HG03135 (cell line): ENCODE results near the gene IFNLR1.
"Not testable (repeated sequence)": the region's sequence is repeated elsewhere in the genome, so short reads cannot be mapped to it uniquely, and the experiment has no call there.

Experiments used
- ATAC-seq: cut with Tn5 transposase; IDR thresholded peaks from one replicate; pipeline ENCODE4 v1.9.1; 2021; ENCODE audit warnings: mild to moderate bottlenecking, moderate library complexity; ENCODE audit not compliant: unreplicated experiment

Gene IFNLR1

GRCh38 chr1:24186993-24187790 lies at the start of gene IFNLR1:
Gene IFNLR1, minus strand, starts transcription at chr1:24187289. Its CDS starts 41 bp downstream, at chr1:24187248.
- no peak for ATAC-seq

GRCh38 chr1:24235921-24236788 lies 49.1 kb upstream of the IFNLR1 start:
- ATAC-seq, result no peak

GRCh38 chr1:24233684-24234600 lies 46.9 kb upstream of the IFNLR1 start:
- no peak for ATAC-seq

GRCh38 chr1:24231701-24232100 lies 44.6 kb upstream of the IFNLR1 start:
- ATAC-seq, result no peak

DNA sequence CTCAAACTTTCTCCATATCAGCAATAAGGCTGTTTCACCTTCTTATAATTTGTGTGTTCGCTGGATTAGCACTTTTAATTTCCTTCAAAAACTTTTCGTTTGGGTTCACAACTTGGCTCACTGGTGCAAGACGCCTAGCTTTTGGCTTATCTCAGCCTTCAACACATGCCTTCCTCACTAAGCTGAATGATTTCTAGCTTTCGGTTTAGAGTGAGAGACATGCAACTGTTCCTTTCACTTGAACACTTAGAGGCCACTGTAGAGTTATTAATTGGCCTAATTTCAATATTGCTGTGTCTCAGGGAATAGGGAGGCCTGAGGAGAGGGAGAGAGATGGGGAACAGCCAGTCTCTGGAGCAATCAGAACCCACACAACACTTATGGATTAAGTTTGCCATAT lies 41.2 kb upstream of the IFNLR1 start:
- ATAC-seq, result peak; percentile 67

DNA sequence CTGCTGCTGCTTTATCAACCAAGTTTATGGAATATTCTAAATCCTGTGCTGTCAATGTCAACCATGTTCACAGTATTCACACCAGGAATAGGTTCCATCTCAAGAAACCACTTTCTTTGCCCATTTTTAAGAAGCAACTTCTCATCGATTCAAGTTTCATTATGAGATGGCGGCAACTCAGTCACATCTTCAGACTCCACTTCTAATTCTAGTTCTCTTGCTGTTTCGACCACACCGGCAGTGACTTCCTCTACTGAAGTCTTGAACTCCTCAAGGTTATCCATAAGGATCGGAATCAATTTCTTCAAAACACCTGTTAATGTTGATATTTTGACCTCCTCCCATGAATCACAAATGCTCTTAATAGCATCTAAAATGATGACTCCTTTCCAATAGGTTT lies 39.7 kb upstream of the IFNLR1 start:
- ATAC-seq, result no peak

- no peak for ATAC-seq
Measured at GRCh38 chr1:24224761-24225160, 37.7 kb upstream of the IFNLR1 start.

DNA sequence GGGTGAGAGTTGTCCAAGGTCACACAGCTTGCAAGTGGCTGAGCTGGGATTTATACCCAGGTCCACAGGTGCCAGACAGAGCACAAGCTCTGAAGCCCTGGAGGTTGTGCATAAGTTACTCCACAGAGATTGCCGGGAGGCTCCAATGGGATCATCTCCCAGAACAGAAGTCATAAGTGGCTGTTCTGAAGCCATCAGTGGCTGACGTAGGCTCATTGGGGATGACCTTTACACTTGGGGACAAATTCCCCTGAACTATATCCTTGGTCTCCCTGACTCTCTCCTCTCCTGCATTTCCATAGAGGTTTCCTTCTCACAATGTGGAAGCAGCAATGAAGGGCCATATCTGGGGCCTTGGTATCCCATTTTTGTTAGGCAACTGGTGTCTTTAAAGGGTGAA lies 37.0 kb upstream of the IFNLR1 start:
- no peak for ATAC-seq

- no peak for ATAC-seq
Measured at GRCh38 chr1:24222793-24223192, 35.7 kb upstream of the IFNLR1 start.

DNA sequence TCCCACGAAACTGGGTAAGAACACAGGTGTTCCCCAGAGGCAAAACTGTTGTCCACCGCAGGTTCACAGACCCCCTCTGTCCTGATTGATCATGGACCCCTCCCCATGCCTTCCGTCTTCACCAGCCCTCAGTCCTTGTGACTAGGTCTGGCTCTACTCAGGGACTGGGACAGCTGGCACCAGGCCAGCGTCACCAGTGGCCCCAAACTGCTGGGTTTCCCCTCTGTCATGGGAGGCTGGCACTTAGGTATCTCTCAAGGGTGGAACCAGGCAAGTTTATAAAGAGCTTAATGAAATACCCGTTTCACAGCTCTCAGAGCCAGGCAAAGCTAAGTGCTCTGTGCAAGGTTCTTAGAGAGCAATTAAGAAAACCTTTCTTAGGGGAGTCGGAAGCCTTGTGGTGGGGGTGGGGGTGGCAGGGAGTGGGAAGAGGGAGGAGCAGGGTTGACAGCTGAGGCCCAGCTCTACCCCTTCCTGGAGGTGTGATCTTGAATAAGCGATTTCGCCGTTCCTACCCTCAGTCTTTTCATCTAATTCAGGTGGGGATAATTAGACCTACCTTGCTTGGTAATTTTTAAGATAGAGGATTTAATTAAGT lies 35.0 kb upstream of the IFNLR1 start:
- no peak for ATAC-seq

- no peak for ATAC-seq
Measured at GRCh38 chr1:24221246-24221645, 34.2 kb upstream of the IFNLR1 start.

DNA sequence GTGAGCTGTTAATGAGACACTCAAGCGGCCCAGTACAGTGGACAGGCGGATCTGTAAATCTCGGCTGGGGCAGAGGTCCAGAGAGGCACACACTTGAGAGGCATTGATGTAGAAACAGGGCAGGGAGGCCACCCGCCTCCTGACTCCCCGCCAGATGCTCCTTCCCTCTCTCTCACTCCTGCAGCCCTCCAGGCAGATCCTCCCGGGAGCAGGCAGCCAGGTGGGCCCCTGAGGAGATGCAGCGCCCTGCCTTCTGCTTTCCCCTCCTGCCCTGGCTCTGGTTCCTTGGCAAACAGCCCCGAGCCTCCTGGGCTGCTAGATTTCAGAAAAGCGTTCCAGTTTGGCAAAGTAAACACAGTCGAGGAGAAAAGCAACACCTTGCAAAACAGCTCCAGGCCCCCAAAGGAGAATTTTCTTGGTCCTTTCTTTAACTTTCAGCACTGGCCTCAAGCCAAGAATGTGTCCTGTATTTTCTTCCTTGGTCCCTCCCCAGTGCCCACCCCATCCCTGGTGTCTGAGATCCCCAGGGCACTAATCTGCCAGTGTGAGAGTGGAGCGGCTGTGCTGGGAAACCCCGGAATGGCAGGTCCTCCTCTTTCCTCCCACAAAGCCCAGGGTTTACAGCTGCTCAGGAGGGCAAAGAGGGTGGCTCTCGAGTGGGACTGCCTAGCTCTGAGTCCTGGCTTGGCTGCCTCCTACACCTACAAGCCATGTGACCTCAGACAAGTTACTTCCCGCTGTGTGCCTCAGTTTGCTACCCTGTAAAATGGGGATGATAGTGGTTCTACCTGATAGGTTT lies 29.4 kb upstream of the IFNLR1 start:
- no peak for ATAC-seq

- ATAC-seq, result no peak
Measured at GRCh38 chr1:24215226-24215814, 28.2 kb upstream of the IFNLR1 start.

- ATAC-seq, result no peak
Measured at GRCh38 chr1:24212376-24212775, 25.3 kb upstream of the IFNLR1 start.

- no peak for ATAC-seq
Measured at GRCh38 chr1:24210195-24210627, 23.1 kb upstream of the IFNLR1 start.

DNA sequence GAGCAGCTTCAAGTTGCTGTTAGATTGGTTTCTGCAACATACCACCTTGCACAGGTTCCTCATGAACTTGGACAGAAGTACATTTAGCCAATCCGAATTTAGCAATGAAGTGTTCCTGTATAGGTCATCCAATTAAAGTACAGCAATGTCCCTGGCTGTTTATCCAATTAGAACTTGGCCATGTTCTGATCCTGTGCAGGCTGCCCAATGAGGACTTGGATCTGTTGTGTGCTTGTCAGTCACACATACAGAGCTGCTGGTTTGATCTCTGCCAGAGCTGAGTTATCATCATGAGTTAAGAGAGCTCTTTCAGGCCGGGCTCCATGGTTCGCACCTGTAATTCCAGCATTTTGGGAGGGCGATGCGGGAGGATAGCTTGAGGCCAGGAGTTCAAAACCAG lies 22.0 kb upstream of the IFNLR1 start:
- ATAC-seq, result no peak

DNA sequence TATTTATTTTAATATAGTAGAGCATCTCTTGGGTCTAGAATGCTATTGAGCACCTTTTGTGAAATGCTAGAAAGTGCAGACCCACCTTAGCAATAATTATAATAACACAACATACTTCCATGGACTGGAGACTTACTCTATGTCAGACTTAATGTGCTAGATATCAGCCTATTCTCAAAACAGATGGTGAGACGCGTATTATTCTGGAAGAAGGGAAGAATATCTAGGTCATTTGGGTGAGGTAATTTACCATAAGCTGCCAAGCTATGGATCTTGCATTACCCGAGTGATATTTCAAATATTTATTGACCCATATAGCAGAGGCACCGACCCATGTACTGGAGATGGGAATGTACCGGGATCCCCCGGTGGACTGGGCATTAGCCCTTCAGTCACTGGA lies 20.6 kb upstream of the IFNLR1 start:
- no peak for ATAC-seq

- ATAC-seq, result not testable (repeated sequence)
Measured at GRCh38 chr1:24207395-24207687, 20.3 kb upstream of the IFNLR1 start.

- ATAC-seq, result no peak
Measured at GRCh38 chr1:24206516-24207394, 19.7 kb upstream of the IFNLR1 start.
